Measurements from ENCODE around the gene BMPR1A.

DNA sequence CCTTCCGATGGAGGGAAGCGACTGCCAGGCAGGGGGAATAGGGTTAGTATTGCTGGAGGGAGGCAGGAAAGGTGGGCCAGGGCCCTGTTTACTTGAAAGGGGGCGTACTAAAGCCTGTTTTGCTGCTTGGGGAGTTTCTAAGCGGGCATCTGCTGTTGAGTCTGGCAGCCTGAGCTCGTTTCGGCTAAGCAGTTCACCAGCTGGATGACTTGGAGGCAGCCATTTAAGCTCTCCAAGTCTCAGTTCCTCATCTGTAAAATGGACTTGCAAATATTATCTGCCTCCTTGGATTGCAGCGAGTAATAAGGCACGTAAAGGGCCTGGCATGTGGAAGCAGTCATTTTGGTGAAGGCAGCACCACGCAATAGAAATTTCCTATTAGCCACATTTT, 44.1 kb upstream of the BMPR1A start:
- TF ChIP-seq, protein P1, sequence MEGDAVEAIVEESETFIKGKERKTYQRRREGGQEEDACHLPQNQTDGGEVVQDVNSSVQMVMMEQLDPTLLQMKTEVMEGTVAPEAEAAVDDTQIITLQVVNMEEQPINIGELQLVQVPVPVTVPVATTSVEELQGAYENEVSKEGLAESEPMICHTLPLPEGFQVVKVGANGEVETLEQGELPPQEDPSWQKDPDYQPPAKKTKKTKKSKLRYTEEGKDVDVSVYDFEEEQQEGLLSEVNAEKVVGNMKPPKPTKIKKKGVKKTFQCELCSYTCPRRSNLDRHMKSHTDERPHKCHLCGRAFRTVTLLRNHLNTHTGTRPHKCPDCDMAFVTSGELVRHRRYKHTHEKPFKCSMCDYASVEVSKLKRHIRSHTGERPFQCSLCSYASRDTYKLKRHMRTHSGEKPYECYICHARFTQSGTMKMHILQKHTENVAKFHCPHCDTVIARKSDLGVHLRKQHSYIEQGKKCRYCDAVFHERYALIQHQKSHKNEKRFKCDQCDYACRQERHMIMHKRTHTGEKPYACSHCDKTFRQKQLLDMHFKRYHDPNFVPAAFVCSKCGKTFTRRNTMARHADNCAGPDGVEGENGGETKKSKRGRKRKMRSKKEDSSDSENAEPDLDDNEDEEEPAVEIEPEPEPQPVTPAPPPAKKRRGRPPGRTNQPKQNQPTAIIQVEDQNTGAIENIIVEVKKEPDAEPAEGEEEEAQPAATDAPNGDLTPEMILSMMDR (IDR thresholded peaks at IDR 0.05), result no peak
- no peak for TF ChIP-seq POLR2A (IDR thresholded peaks at IDR 0.05)
- no peak for TF ChIP-seq POLR2AphosphoS5 (IDR thresholded peaks at IDR 0.05)
